Liver (tissue), 3 donors: ENCODE results near the gene CLCN2.

Experiments
- CTCF ChIP-seq: fragments of 150-350 bp; IDR thresholded peaks from 2 replicates; pipeline ENCODE4 v1.5.1; 2017; ENCODE audit warnings: improper control_type of control experiment, low read depth, low read length; ENCODE audit not compliant: missing input control
- EGR1 ChIP-seq, 2 donors: IDR thresholded peaks; 2 replicates each; pipeline ENCODE4 v1.6.1; 2016 to 2018; ENCODE audit warnings: antibody characterized with exemption in 2 of 2, low read depth in 2 of 2
- FOXA1 ChIP-seq: IDR thresholded peaks from 2 replicates; pipeline ENCODE4 v1.6.1; 2016; ENCODE audit warnings: antibody characterized with exemption
- GABPA ChIP-seq, 2 donors: IDR thresholded peaks in 1 of 2; conservative IDR thresholded peaks in 1 of 2; 2 replicates each; pipeline ENCODE4 v1.6.1; 2016; ENCODE audit warnings: antibody characterized with exemption in 2 of 2, mild to moderate bottlenecking in 1 of 2, moderate library complexity in 1 of 2
- JUND ChIP-seq, 2 donors: IDR thresholded peaks; 2 replicates each; pipeline ENCODE4 v1.6.1; 2016; ENCODE audit warnings: antibody characterized with exemption in 2 of 2
- MAX ChIP-seq: IDR thresholded peaks from 2 replicates; pipeline ENCODE4 v1.6.1; 2016; ENCODE audit warnings: antibody characterized with exemption
- NR2F2 ChIP-seq: IDR thresholded peaks from 2 replicates; pipeline ENCODE4 v1.6.1; 2016; ENCODE audit warnings: antibody characterized with exemption
- RAD21 ChIP-seq, 2 donors: IDR thresholded peaks; 2 replicates each; pipeline ENCODE4 v1.6.1; 2016; ENCODE audit warnings: antibody characterized with exemption in 2 of 2, mild to moderate bottlenecking in 2 of 2
- REST ChIP-seq: IDR thresholded peaks from 2 replicates; pipeline ENCODE4 v1.6.1; 2016; ENCODE audit warnings: antibody characterized with exemption, mild to moderate bottlenecking
- SP1 ChIP-seq: IDR thresholded peaks from 2 replicates; pipeline ENCODE4 v1.6.1; 2018; ENCODE audit warnings: antibody characterized with exemption, mild to moderate bottlenecking
- TAF1 ChIP-seq: conservative IDR thresholded peaks from 2 replicates; pipeline ENCODE4 v1.6.1; 2016; ENCODE audit warnings: antibody characterized with exemption, mild to moderate bottlenecking
- YY1 ChIP-seq: IDR thresholded peaks from 2 replicates; pipeline ENCODE4 v1.6.1; 2016; ENCODE audit warnings: antibody characterized with exemption, mild to moderate bottlenecking
- donor health status: healthy.
- donor health status: healthy.

GRCh38 chr3:184315871-184316661 is 45.3 kb downstream of the CLCN2 start:
- TF ChIP-seq CTCF (no peak), NR2F2 (no peak), MAX (no peak), EGR1 (IDR thresholded peaks at IDR 0.05; ENCODE audit: low read depth in 2 of 2) (no peak), TAF1 (no peak), SP1 (no peak), YY1 (no peak), RAD21 (IDR thresholded peaks at IDR 0.05) (no peak), JUND (IDR thresholded peaks at IDR 0.05) (no peak), REST (no peak), FOXA1 (no peak), GABPA (IDR thresholded peaks at IDR 0.05 in 1 of 2, conservative IDR thresholded peaks at IDR 0.05 in 1 of 2) (no peak)
